ENCODE data around the gene TTI1.

Gene TTI1

GRCh38 chr20:37956107-37956585 lies 77.1 kb downstream of the TTI1 start:
- TF ChIP-seq CTCF (IDR thresholded peaks at IDR 0.05; ENCODE audit: control insufficient read depth, extremely low read depth, insufficient read depth): peak; percentile 29
- 0 out of 2 replicates have a peak overlapping the region, but pooled peaks have one; percentile 9 for H3K4me3 ChIP-seq (ENCODE audit: low read depth, low read length)
- peak; percentile 96 for DNase-seq (ENCODE audit: low read depth)

DNA sequence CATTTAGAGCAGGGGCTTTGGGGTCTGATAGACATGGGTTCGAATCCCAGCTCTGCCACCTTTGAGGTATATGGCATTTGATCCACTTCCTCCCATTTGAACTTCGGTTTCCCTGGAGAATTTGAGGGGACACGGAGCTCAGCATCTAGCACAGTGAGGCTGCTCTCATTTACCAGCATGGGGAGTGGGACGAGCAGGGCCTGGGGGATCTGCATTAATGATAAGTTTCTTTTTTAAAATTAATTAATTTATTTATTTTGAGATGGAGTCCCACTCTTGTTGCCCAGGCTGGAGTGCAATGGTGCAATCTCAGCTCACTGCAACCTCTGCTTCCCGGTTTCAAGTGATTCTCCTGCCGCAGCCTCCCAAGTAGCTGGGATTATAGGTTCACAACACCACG lies 77.7 kb downstream of the TTI1 start:
- no peak for TF ChIP-seq CTCF (IDR thresholded peaks at IDR 0.05; ENCODE audit: control insufficient read depth, extremely low read depth, insufficient read depth)
- no peak for DNase-seq (ENCODE audit: low read depth)

GRCh38 chr20:37954626-37955025 lies 78.6 kb downstream of the TTI1 start:
- TF ChIP-seq CTCF (IDR thresholded peaks at IDR 0.05; ENCODE audit: control insufficient read depth, extremely low read depth, insufficient read depth): no peak
- H3K4me3 ChIP-seq (ENCODE audit: low read depth, low read length): no peak overlapping the region
- no peak for DNase-seq (ENCODE audit: low read depth)

More for the DNA sequence above, 77.7 kb downstream of the TTI1 start:
- H3K4me3 ChIP-seq (ENCODE audit: low read depth, low read length): no peak overlapping the region

DNA sequence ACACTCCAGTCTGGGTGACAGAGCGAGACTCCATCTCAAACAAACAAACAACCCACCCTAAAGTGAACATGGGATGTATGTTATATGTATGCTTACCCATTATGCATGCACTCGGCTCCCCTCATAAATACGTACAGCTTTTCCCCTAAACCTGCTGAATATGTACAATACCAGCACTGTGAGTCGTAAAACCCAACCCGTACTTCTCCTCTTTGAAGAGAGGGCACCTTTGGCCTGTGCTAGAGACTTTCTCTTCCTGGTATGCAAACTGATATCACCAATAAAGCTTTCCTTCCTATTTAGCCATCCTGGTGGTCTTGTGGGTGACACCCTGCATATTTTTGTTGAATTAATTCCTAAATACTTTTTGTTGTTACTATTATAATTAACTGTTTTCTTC lies 79.1 kb downstream of the TTI1 start:
- no peak for DNase-seq (ENCODE audit: low read depth)
- TF ChIP-seq CTCF (IDR thresholded peaks at IDR 0.05; ENCODE audit: control insufficient read depth, extremely low read depth, insufficient read depth): no peak

GRCh38 chr20:37948956-37949355 lies 84.3 kb downstream of the TTI1 start:
- no peak overlapping the region for H3K4me3 ChIP-seq (ENCODE audit: low read depth, low read length)
- TF ChIP-seq CTCF (IDR thresholded peaks at IDR 0.05; ENCODE audit: control insufficient read depth, extremely low read depth, insufficient read depth): no peak
- no peak for DNase-seq (ENCODE audit: low read depth)

More for the DNA sequence above, 79.1 kb downstream of the TTI1 start:
- no peak overlapping the region for H3K4me3 ChIP-seq (ENCODE audit: low read depth, low read length)

DNA sequence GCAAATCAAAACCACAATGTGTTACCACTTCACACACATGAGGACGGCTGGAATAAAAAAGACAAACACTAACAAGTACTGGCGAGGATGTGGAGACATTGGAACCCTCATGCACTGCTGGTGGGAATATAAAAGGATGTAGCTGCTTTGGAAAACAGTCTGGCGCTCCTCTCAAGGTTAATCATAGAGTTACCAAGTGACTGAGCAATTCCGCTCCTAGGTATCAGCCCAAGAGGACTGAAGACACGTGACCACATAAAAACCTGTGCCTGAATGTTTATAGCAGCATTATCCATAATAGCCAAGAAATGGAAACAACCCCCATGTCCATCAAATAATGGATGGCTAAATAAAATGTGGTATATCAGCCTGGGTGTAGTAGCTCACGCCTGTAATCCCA lies 85.3 kb downstream of the TTI1 start:
- no peak for DNase-seq (ENCODE audit: low read depth)
- TF ChIP-seq CTCF (IDR thresholded peaks at IDR 0.05; ENCODE audit: control insufficient read depth, extremely low read depth, insufficient read depth): no peak
- no peak overlapping the region for H3K4me3 ChIP-seq (ENCODE audit: low read depth, low read length)

- TF ChIP-seq CTCF (IDR thresholded peaks at IDR 0.05; ENCODE audit: control insufficient read depth, extremely low read depth, insufficient read depth): no peak
- no peak overlapping the region for H3K4me3 ChIP-seq (ENCODE audit: low read depth, low read length)
- DNase-seq (ENCODE audit: low read depth): no peak
These were observed 86.3 kb downstream of the TTI1 start for GRCh38 chr20:37946946-37947345.
